NCI-H510A (cell line): Measurements from ENCODE around the gene MVD.

Experiments
- DNase-seq: peaks from one replicate; lab custom pipeline; 2025; lab: John Stamatoyannopoulos, UW

The MVD gene

GRCh38 chr16:88662843-88663606, at the start of gene MVD:
MVD (minus strand) TSS chr16:88663091; CDS start chr16:88663080, 11 bp downstream.
- DNase-seq, result peak; percentile 80

GRCh38 chr16:88712362-88712979, 49.6 kb upstream of the MVD start:
- DNase-seq, result no peak

GRCh38 chr16:88711750-88712340, 49.0 kb upstream of the MVD start:
- no peak for DNase-seq

GRCh38 chr16:88710556-88710955, 47.7 kb upstream of the MVD start:
- DNase-seq, result no peak

GRCh38 chr16:88706965-88707826, 44.3 kb upstream of the MVD start:
- DNase-seq, result no peak

- DNase-seq, result no peak
These were observed 43.5 kb upstream of the MVD start, which contains the start of the genes CTU2 and RNF166 for GRCh38 chr16:88706229-88706964. CTU2 (plus strand) TSS chr16:88706503; CDS start chr16:88706531, 28 bp downstream. RNF166 (minus strand) TSS chr16:88706408; CDS start chr16:88706325, 83 bp downstream.

GRCh38 chr16:88705801-88706228, 42.9 kb upstream of the MVD start:
- DNase-seq, result no peak

GRCh38 chr16:88705076-88705684, 42.3 kb upstream of the MVD start:
- no peak for DNase-seq

GRCh38 chr16:88703486-88704309, 40.8 kb upstream of the MVD start:
- no peak for DNase-seq

- no peak for DNase-seq
These were observed 39.7 kb upstream of the MVD start for GRCh38 chr16:88702371-88703210.

- no peak for DNase-seq
These were observed 38.9 kb upstream of the MVD start for GRCh38 chr16:88701581-88702370.

- DNase-seq, result no peak
These were observed 38.0 kb upstream of the MVD start for GRCh38 chr16:88700636-88701482.

- no peak for DNase-seq
These were observed 37.4 kb upstream of the MVD start for GRCh38 chr16:88700322-88700635.

- no peak for DNase-seq
These were observed 36.3 kb upstream of the MVD start for GRCh38 chr16:88699180-88699579.

- DNase-seq, result no peak
These were observed 35.8 kb upstream of the MVD start for GRCh38 chr16:88698646-88699045.

GRCh38 chr16:88697831-88698615, 35.1 kb upstream of the MVD start:
- DNase-seq, result no peak
